ENCODE data around the gene TRIM40. TPM values are rescaled to one million over a fixed set of nuclear protein-coding genes. Genes with fewer than 3 reads are reported as not detected.
A peak's percentile ranks its signal among the peaks of the same experiment; 100 is the strongest.

Gene TRIM40
- polyA plus RNA-seq, 1 donor (not counting 4 experiments of a cell fraction or from before 2014, with no cell fraction given): not detected

DNA sequence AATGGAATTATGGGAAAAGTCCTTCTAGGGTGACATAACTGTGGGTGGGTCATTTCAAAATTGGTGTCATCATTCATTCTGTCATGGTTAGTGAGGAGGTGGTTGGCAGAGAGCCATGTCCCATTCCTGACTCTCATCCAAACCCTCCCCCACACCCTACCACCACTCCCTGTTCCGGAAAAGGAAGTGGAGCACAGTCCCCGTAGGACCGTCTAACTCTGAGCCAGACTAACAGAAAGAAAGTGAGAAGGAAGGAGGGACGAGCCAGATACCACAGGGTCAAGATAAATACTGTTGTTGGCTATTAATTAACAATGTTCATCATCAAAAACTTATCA lies 20.3 kb downstream of the TRIM40 start:
- no peak overlapping the region for H3K9ac ChIP-seq (ENCODE audit: control insufficient read depth, extremely low read depth, insufficient read depth, low read length)
- no peak overlapping the region for H3K27ac ChIP-seq (ENCODE audit: control insufficient read depth, insufficient read depth, low read length)
- peak overlapping the region; percentile 67 for H3K4me2 ChIP-seq (ENCODE audit: control insufficient read depth, extremely low read depth, insufficient read depth, low read depth, low read length)
- H3K36me3 ChIP-seq (ENCODE audit: control insufficient read depth in 2 of 2, extremely low read depth in 1 of 2, insufficient read depth in 2 of 2, low read length in 2 of 2): no peaks in the 10 kb centered on the region
- FAIRE-seq (no peak), DNase-seq (ENCODE audit: low read depth, low spot score) (peak; percentile 33)
- H3K4me1 ChIP-seq (ENCODE audit: control insufficient read depth, extremely low read depth, insufficient read depth, low read length): peaks cover 26% of the 10 kb centered on the region
- H3K79me2 ChIP-seq (ENCODE audit: control insufficient read depth, insufficient read depth, low read length): no peaks in the 10 kb centered on the region
- H2AFZ ChIP-seq (ENCODE audit: control insufficient read depth, low read length): peak overlapping the region; percentile 47
- no peak for TF ChIP-seq CTCF (optimal IDR thresholded peaks at IDR 0.05 in 1 of 3, IDR thresholded peaks at IDR 0.05 in 1 of 3, conservative IDR thresholded peaks at IDR 0.05 in 1 of 3; ENCODE audit: extremely low read depth in 1 of 3, insufficient read depth in 2 of 3, low read length in 3 of 3)
- TF ChIP-seq EZH2 (IDR thresholded peaks at IDR 0.05; ENCODE audit: low read length): no peak
- H4K20me1 ChIP-seq (ENCODE audit: control insufficient read depth, extremely low read depth, insufficient read depth, low read length): no peaks in the 10 kb centered on the region
- H3K9me1 ChIP-seq (ENCODE audit: control insufficient read depth, extremely low read depth, insufficient read depth, low read length): no peaks in the 10 kb centered on the region
- peaks cover 9% of the 10 kb centered on the region for H3K27me3 ChIP-seq (ENCODE audit: control insufficient read depth, extremely low read depth, insufficient read depth, low read length)
- dilution Hi-C loops (cut with MboI; ENCODE audit: extremely low pct_ligation_motif_present, low sequenced_read_pairs): no loop called here
- no peaks in the 10 kb centered on the region for H3K9me3 ChIP-seq (ENCODE audit: control insufficient read depth, low read depth, low read length)
- H3K4me3 ChIP-seq (ENCODE audit: control insufficient read depth in 2 of 3, extremely low read depth in 1 of 3, insufficient read depth in 2 of 3, low read depth in 1 of 3, low read length in 3 of 3): no peak overlapping the region

DNA sequence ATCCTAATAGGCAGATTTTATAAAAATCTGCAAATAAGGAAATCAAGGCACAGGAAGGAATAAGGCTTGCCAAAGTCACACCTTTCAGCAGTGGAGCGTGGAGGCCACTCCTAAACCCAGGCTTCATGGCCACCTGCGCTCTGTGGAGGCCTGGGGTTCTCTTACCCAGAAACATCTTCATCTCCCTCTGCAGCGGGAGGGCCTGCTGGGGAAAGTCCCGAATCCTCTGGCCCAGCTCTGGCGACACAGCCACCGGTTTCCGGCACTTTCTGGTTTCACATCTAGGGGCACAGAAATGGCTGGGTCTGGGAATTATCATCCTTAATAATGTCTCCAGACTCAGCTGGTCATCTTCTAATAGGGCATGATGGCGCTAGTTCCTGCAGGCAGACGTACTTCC lies 20.8 kb downstream of the TRIM40 start:
- Histone ChIP-seq H3K4me2 (ENCODE audit: control insufficient read depth, extremely low read depth, insufficient read depth, low read depth, low read length) (peak overlapping the region; percentile 67), H4K20me1 (ENCODE audit: control insufficient read depth, extremely low read depth, insufficient read depth, low read length) (no peaks in the 10 kb centered on the region)

More for the DNA sequence above, 20.8 kb downstream of the TRIM40 start:
- no peaks in the 10 kb centered on the region for H3K79me2 ChIP-seq (ENCODE audit: control insufficient read depth, insufficient read depth, low read length)
- no peaks in the 10 kb centered on the region for H3K9me1 ChIP-seq (ENCODE audit: control insufficient read depth, extremely low read depth, insufficient read depth, low read length)
- no peak overlapping the region for H3K4me3 ChIP-seq (ENCODE audit: control insufficient read depth in 2 of 3, extremely low read depth in 1 of 3, insufficient read depth in 2 of 3, low read depth in 1 of 3, low read length in 3 of 3)
- FAIRE-seq: no peak
- no peak overlapping the region for H2AFZ ChIP-seq (ENCODE audit: control insufficient read depth, low read length)
- H3K9me3 ChIP-seq (ENCODE audit: control insufficient read depth, low read depth, low read length): no peaks in the 10 kb centered on the region
- H3K27ac ChIP-seq (ENCODE audit: control insufficient read depth, insufficient read depth, low read length): no peak overlapping the region
- no peaks in the 10 kb centered on the region for H3K36me3 ChIP-seq (ENCODE audit: control insufficient read depth in 2 of 2, extremely low read depth in 1 of 2, insufficient read depth in 2 of 2, low read length in 2 of 2)
- H3K27me3 ChIP-seq (ENCODE audit: control insufficient read depth, extremely low read depth, insufficient read depth, low read length): peaks cover 9% of the 10 kb centered on the region
- DNase-seq (ENCODE audit: low read depth, low spot score): no peak
- H3K9ac ChIP-seq (ENCODE audit: control insufficient read depth, extremely low read depth, insufficient read depth, low read length): no peak overlapping the region
- H3K4me1 ChIP-seq (ENCODE audit: control insufficient read depth, extremely low read depth, insufficient read depth, low read length): peaks cover 26% of the 10 kb centered on the region
- dilution Hi-C loops (cut with MboI; ENCODE audit: extremely low pct_ligation_motif_present, low sequenced_read_pairs): no loop called here
- TF ChIP-seq CTCF (optimal IDR thresholded peaks at IDR 0.05 in 1 of 3, IDR thresholded peaks at IDR 0.05 in 1 of 3, conservative IDR thresholded peaks at IDR 0.05 in 1 of 3; ENCODE audit: extremely low read depth in 1 of 3, insufficient read depth in 2 of 3, low read length in 3 of 3) (no peak), EZH2 (IDR thresholded peaks at IDR 0.05; ENCODE audit: low read length) (no peak)

Data from keratinocyte (primary cell).